Stimulated activated CD4-positive, alpha-beta T cell treated with anti-CD3 and anti-CD28 coated beads, Interleukin-1b, Interleukin-23, amount 100 ng/mL, for 24 hours (primary cell): ENCODE results near the gene ZBTB26.

Experiments used
- DNase-seq, 4 experiments: peaks; one replicate each; pipeline ENCODE4 v3.0.0-alpha.2; 2020; ENCODE audit warnings: low read depth in 4 of 4, low spot score in 1 of 4

ZBTB26 gene

GRCh38 chr9:122931226-122932121 lies at the start of gene ZBTB26:
TSS of gene ZBTB26 (minus strand) at chr9:122931512. CDS start at chr9:122919934, 11,578 bp downstream.
- DNase-seq: peak; percentile 66 to 88 (median 82)

GRCh38 chr9:122978601-122979000 lies 47.3 kb upstream of the ZBTB26 start:
- DNase-seq: no peak

- DNase-seq: no peak
Measured at GRCh38 chr9:122975196-122975595, 43.9 kb upstream of the ZBTB26 start.

GRCh38 chr9:122961139-122961538 lies 29.8 kb upstream of the ZBTB26 start:
- DNase-seq: no peak

DNA sequence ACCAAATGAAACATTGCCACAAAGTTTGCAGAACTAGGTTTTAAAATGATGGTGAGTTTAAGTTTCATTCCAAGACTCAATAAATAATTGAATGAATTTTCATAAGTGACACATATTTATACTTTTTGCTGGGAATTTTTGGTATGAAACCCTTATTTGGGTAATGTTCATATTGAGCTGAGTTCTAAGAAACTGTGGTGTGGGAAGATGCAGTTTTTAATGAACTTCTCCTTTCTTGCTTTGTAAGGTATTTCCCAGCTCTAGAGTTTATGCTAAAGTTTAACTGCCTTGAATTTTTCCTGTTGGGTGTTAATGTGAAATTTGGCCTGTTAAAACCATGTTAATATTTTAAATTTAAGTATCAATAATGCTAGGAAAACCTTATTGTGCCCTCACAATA lies 24.6 kb upstream of the ZBTB26 start:
- no peak for DNase-seq

DNA sequence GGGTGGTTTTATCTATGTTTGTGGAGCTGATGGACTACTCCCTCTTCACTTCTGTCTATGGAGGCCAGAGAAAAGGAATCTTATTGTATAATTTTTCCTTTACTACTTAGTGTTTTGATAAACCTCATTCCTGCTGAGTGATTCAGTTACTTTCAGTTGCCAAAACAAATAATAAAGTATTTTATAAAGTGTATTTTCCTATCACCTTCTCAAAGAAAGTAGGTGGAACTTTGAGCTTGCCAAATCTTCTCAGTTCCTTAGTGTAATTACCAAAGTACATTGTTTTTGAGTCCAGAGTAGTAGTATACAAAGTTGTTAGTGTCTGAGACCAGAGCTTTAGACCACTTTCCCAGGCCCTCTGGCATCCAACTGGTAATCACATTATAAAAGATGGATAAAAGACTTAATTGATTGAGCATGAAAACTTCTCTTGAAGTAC lies 23.0 kb upstream of the ZBTB26 start:
- no peak for DNase-seq

- DNase-seq: no peak
Measured at GRCh38 chr9:122951056-122951455, 19.7 kb upstream of the ZBTB26 start.

GRCh38 chr9:122950263-122950662 lies 19.0 kb upstream of the ZBTB26 start:
- DNase-seq: no peak

DNA sequence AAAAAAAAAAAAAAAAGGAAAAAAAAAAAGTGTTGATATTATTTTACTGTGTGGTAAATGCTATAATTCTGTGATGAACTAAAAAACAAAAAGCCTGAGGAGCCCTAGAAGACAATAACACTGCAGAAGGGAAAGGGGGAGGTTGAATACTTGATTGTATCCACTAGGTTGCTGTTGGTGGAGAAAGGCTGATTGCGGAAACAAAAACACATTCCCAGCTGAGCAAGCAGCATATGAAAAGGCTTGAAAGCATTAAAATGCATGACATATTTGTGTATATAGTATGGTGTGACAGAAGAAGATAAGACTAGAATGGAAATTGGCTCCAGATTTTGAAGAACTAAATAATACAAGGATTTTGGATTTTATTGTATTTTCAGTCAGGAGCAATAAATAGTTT lies 18.4 kb upstream of the ZBTB26 start:
- DNase-seq: no peak

DNA sequence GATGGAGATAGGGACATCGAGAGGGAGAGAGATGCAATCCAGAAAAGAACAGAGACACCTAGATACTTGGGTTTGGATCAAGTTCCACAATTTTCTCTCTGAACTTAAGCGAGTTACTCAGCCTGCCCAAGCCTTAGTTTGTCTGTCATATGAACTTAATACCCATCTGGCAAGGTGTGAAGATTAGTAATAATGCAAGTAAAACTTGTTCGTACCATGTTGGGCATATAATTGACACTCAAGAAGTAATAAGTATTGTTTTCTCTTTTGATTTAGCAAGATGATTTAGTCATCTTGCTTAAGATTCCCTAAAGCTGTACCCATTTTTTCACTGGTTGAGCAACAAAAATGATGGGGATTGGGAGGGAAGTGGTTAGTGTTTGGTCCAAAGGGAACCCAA lies 17.0 kb upstream of the ZBTB26 start:
- no peak for DNase-seq

DNA sequence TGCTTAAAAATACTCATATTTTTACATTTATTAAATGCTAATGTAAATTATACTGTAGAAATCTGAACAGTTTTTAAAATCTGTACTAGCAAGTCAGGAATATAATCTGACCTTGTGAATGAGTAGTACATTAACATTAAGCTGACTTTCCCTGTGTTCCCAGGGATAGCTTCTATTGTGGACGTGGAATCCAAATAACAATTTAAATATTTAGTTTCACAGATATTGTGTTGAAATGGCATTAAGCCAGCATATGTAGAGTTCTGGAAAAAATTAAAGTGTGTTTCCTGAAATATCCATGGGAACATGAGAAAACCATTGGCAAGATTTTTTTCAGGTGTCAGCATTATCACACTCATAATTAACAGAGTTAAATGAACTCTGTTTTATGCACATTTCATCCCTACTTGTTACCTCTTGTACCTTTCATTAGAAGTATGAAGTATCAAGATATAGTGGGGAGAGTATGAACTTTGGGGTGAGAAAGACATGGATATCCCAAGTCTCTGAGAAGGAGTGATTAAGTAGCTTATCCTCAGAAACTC lies 15.2 kb upstream of the ZBTB26 start:
- DNase-seq: no peak

- DNase-seq: no peak
Measured at GRCh38 chr9:122944960-122945888, 13.9 kb upstream of the ZBTB26 start.

DNA sequence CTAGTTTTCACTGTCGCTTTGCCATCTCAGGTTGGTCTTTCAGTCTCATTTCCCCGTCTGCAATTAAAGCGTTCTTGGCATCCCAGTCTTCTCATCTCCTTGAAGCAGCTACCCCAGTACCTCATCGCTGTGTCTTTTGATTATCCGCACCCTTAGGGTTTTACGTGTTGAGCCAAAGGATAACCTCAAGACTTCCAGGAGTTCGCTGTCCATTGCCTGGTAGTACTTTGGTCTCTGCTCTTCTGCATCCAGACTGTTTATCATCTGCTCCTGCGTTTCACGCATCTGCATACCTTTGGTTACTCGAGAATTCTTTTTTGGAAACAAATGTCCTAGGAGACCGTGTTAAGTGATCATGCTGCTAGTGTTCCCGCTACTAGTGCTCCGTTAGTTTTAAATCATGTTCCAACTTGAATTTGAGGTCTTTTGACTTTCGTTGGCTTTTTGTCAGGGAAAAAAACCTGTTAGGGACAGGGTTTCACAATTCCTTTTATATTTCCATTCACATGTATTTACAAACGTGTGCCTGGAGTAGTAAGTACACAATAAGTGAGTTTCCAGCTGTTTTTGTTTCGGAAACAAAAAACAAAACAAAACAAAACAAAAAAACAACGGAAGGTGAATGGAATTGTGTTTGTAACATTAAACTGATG lies 10.4 kb upstream of the ZBTB26 start:
- no peak for DNase-seq

GRCh38 chr9:122940749-122941581 lies 9.7 kb upstream of the ZBTB26 start, which contains the start of gene RABGAP1:
TSS of gene RABGAP1 (plus strand) at chr9:122941020. CDS start at chr9:122957060, 16,040 bp downstream.
- DNase-seq: peak; percentile 97 to 99 (median 98)

- DNase-seq: no peak
Measured at GRCh38 chr9:122940454-122940748, 9.1 kb upstream of the ZBTB26 start.

- DNase-seq: no peak
Measured at GRCh38 chr9:122939601-122940000, 8.3 kb upstream of the ZBTB26 start.

- no peak for DNase-seq
Measured at GRCh38 chr9:122936883-122937282, 5.6 kb upstream of the ZBTB26 start.

GRCh38 chr9:122936464-122936863 lies 5.2 kb upstream of the ZBTB26 start:
- no peak for DNase-seq

DNA sequence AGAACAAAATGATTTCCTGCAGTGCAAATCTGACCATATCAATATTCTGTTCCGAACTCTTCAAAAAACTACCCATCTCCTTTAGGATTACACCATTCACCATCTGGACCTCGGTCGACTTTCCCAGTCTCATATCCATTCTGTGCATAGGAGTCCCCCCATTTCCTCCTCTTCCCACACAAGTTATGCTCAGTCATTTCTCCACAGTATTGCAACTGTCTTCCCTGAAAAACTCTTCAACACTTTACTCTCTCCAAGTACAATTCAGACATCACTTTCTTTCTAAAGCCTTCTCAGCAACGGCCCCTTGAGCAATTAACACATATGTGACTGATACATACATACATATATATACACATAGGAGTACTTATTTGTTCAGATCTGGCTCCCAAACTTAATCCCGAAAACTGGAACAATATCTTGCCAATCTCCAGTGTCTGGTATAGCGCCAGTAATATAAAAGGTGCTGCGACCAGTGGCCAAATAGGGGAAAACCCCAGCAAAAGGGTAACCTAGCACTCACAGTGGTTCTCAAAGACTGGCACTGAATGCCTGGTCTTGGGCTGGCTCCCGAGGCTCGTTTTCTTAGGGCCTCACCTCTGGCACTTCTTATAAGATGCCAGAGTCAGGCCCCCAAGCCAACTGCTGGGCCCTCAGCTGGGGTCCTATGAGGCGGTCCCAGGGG lies 629 bp downstream of the ZBTB26 start:
- DNase-seq: peak in 1 of 4 experiments; percentile 9
